OCI-LY7 (cell line): ENCODE measurements around the gene GREB1.

ENCODE experiments used
- EZH2phosphoT487 ChIP-seq: fragments of 200-600 bp; sonication (generic); IDR thresholded peaks from 2 replicates; pipeline ENCODE4 v1.6.1; 2018; ENCODE audit warnings: low read depth, borderline replicate concordance, mild to moderate bottlenecking, mixed run types, antibody characterized with exemption, low read length, moderate library complexity, mixed read lengths
- TF ChIP-seq, protein P1 (sequence below): fragments of 200-600 bp; sonication (generic); conservative IDR thresholded peaks from 2 replicates; pipeline ENCODE4 v1.5.1; 2014; ENCODE audit warnings: mild to moderate bottlenecking, antibody characterized with exemption, low read length, moderate library complexity, mixed read lengths

DNA sequence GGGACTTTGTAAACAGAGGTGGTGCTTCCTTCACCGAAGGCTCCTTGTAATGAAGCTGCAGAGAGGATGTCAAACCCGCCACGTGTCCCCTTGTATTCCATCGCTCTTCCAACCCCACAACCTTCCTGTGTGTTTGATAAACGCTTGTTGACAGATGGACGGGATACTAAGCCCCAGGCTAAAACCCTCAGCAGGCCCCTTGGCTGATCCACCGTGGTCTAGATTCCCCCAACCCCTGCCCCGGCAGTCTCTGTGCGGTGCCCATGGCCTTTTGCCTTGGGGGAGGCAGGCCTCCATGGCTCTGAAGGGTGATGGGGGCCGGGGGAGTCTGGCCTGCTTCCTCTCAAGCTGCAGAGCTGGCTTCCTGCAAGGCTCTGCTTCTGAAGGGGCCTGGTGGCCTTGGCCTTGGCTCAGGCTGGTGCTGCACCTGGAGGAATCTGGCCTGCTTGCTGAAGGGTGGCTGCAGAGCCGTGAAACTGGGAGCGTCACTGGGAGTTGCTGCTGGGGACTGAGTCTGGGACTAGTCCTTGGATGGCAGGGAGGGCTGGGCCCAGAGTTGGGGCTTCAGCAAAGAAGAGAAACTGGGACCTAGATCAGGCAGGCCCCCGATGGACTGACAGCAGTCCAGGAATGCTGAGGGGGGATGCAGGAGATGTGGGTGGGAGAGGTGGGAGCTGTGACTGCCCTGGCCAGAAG, 145.8 kb downstream of the GREB1 start:
- TF ChIP-seq, protein P1, sequence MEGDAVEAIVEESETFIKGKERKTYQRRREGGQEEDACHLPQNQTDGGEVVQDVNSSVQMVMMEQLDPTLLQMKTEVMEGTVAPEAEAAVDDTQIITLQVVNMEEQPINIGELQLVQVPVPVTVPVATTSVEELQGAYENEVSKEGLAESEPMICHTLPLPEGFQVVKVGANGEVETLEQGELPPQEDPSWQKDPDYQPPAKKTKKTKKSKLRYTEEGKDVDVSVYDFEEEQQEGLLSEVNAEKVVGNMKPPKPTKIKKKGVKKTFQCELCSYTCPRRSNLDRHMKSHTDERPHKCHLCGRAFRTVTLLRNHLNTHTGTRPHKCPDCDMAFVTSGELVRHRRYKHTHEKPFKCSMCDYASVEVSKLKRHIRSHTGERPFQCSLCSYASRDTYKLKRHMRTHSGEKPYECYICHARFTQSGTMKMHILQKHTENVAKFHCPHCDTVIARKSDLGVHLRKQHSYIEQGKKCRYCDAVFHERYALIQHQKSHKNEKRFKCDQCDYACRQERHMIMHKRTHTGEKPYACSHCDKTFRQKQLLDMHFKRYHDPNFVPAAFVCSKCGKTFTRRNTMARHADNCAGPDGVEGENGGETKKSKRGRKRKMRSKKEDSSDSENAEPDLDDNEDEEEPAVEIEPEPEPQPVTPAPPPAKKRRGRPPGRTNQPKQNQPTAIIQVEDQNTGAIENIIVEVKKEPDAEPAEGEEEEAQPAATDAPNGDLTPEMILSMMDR: no peak
- TF ChIP-seq EZH2phosphoT487: no peak
